HAP-1 (cell line): ENCODE measurements around the gene CIT.

ENCODE experiments used
- DNase-seq, 2 experiments: peaks; one replicate each; pipeline ENCODE4 v3.0.0-alpha.2; 2016 to 2020; ENCODE audit warnings: low spot score in 2 of 2
- H3K27me3 ChIP-seq: fragments of 250-450 bp; sonication (Bioruptor Pico); 2 replicates; pipeline ENCODE4 v1.5.1; 2020; ENCODE audit warnings: low read depth, mild to moderate bottlenecking, moderate library complexity
- H3K36me3 ChIP-seq: fragments of 250-450 bp; sonication (Bioruptor Pico); replicated peaks from 2 replicates; pipeline ENCODE4 v1.5.1; 2020; ENCODE audit warnings: mild to moderate bottlenecking
- H3K4me1 ChIP-seq: fragments of 250-450 bp; sonication (Bioruptor Pico); 2 replicates; pipeline ENCODE4 v1.5.1; 2020; ENCODE audit warnings: mild to moderate bottlenecking
- H3K4me3 ChIP-seq: fragments of 250-450 bp; sonication (Bioruptor Pico); 2 replicates; pipeline ENCODE4 v1.5.1; 2020; ENCODE audit warnings: mild to moderate bottlenecking, moderate library complexity
- H3K9me3 ChIP-seq: fragments of 250-450 bp; sonication (Bioruptor Pico); 2 replicates; pipeline ENCODE4 v1.5.1; 2020; ENCODE audit warnings: mild to moderate bottlenecking, moderate library complexity
- in situ Hi-C: fragments of 300-500 bp; cut with MboI; formaldehyde crosslinking; loops from 3 replicates; pipeline ENCODE4 v1.14.3; 2020; ENCODE audit warnings: low sequenced_read_pairs, inconsistent platforms, mixed read lengths

The CIT gene

DNA sequence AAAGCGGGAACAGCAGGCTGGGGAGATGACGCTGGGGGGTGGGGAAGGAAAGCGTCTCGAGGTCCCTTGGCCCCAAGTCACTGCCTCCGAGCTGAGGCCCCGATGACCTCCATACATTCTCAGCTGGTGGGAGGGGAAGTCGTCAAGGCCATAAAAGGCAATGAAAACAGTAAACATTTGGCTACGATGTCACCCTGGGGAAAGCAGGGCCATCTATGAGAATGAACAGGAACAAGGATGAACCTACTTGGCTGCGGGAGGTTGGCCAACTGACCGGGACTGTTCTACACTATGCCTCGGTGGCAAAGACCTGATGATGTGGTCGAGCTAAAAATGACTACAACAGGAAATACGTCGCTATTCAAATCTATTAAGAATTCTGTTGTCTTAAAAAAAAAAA lies 189.7 kb downstream of the CIT start:
- in situ Hi-C loops: no loop called here
- H3K27me3 ChIP-seq: no peaks in the 10 kb centered on the region
- peaks cover 6% of the 10 kb centered on the region for H3K4me1 ChIP-seq
- H3K9me3 ChIP-seq: no peaks in the 10 kb centered on the region
- no peak overlapping the region for H3K4me3 ChIP-seq
- H3K36me3 ChIP-seq: peaks cover 34% of the 10 kb centered on the region
- DNase-seq: no peak

DNA sequence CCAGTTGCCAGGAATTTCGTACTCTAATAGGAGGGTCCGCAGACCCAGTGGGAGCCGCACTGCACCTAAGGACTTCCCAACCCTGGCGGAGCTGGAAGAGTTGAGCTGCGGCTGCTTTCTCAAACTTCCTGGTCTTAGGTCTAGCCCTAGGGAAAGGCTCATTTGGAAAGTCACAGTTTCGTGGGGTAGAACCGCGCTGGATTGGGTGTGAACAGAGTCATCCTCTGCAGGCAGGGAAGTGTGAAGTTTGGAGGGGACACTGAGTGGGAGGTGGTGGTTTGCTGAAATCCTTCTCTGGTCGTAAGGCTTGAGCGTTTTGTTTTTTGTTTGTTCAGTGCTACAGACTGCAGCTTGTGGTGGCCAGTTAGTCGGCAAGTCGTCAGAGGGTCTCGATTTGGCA lies 190.3 kb downstream of the CIT start:
- peaks cover 9% of the 10 kb centered on the region for H3K4me1 ChIP-seq
- H3K36me3 ChIP-seq: peaks cover 29% of the 10 kb centered on the region
- in situ Hi-C loops: no loop called here

DNA sequence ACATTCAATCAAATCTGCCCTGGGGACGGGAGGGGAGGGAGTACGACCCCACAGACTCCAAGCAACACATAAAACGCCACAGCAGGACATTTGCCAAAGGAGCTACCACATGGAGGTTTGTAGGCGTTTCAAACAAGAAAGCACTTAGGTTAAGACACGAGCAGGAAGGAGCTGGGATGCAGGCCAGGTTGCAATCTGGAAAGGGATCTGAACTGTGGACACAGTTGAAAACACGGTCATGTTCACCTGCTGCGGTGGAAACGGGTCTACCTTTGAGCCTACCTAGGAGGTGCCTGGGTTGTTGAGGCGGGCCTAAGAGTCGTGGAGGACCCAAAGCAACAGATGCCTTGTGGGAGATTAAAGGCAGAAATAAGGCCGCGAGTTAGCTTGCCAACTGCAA lies 190.8 kb downstream of the CIT start:
- no peak for DNase-seq
- H3K4me3 ChIP-seq: no peak overlapping the region
- H3K27me3 ChIP-seq: no peaks in the 10 kb centered on the region
- H3K9me3 ChIP-seq: no peaks in the 10 kb centered on the region
- in situ Hi-C loops: no loop called here
- peaks cover 34% of the 10 kb centered on the region for H3K36me3 ChIP-seq
- H3K4me1 ChIP-seq: peaks cover 9% of the 10 kb centered on the region

More for the DNA sequence above, 190.3 kb downstream of the CIT start:
- no peak for DNase-seq
- Histone ChIP-seq H3K27me3 (no peaks in the 10 kb centered on the region), H3K4me3 (no peak overlapping the region), H3K9me3 (no peaks in the 10 kb centered on the region)

DNA sequence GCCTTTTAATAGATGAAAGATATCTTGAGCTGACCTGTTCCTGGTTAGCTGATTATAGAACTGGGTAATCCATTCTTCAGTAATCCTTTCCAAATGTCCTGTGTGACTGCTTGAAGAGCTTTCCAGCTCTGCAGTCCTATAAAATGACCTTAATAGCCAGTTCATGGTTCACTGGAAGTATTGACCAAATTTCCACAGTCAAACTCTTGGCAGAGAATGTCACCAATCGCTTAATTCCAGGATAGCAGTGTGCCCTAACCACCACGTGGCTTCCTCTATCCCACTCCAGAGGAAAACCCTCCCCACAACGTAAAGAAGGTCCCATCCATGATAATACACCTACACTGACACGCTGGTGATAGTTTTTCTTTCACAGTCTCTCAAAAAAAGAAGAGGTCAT lies 191.7 kb downstream of the CIT start:
- DNase-seq: no peak
- Histone ChIP-seq H3K4me1 (peaks cover 9% of the 10 kb centered on the region), H3K36me3 (peaks cover 41% of the 10 kb centered on the region), H3K27me3 (no peaks in the 10 kb centered on the region), H3K9me3 (no peaks in the 10 kb centered on the region), H3K4me3 (no peak overlapping the region)
- in situ Hi-C loops: no loop called here

DNA sequence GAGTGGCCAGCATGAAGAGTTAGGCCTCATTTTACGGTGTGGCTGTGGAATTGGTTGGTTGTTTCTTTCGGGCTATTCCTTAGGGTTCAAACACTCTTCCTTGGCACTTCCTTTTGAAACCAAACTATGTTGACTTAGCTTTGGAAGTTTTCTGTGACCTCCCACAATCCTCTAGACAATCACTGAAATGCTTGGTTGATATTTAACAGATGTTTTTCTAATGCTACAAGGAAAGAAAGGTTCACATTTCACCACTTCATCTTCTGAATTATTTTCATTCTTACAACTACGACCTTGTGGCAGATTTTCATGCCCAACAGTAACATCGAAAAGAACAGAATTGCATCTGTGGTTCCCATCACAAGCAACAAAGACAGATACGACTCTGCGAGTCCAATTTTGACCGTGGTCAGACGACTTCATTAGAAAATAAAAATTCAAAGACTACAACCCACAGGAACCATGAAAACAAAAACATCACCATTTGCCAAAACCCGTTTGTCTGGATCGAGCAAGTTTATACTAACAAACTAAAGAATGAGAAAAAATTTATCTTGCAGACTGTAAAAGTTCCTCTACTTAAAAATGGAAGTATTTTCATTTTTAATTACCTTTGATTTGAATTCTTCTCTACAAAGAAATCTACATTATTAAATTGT lies 192.3 kb downstream of the CIT start:
- DNase-seq: no peak
- Histone ChIP-seq H3K27me3 (no peaks in the 10 kb centered on the region), H3K36me3 (peaks cover 41% of the 10 kb centered on the region), H3K9me3 (no peaks in the 10 kb centered on the region), H3K4me1 (peaks cover 9% of the 10 kb centered on the region), H3K4me3 (no peak overlapping the region)
- in situ Hi-C loops: no loop called here

DNA sequence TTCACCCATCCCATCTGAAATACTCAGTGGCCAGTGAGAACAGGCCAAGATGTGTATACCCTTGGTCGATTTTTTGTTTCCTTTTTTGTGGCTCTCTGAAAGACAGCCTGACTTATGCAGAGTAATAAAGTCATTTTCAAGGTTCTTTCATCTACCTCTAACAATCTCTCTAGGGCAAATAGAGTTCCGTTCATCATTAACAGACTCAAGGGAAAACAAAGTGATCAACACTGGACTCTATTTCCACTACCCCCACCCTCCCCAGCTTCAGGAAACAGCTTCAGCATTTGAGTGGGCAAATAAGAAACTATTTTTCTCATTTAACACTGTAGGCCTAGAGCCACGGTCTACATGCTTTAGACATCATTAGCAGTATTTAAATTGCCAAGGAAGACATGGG lies 193.3 kb downstream of the CIT start:
- Histone ChIP-seq H3K9me3 (no peaks in the 10 kb centered on the region), H3K36me3 (peaks cover 47% of the 10 kb centered on the region), H3K4me3 (no peak overlapping the region), H3K27me3 (no peaks in the 10 kb centered on the region), H3K4me1 (peaks cover 9% of the 10 kb centered on the region)
- DNase-seq: no peak
- in situ Hi-C loops: no loop called here

DNA sequence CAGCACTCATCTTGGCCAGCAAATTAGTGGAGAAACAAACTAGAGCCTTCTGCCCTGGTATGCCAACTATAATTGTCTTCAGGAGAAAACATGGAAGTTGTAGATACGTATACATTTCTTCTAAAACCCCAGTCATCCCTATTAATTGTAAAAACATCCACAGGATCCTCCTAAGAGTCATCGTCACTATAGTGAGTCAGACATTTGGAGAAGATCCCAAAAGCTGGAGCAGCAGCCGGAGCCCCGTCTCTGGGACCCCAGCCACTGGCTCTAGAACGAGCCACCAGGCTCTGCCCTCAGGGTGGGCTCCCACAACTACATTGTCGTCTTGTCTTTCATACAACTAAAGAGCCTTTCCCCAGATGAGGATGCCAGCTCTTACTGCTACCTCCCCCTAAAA lies 193.7 kb downstream of the CIT start:
- H3K36me3 ChIP-seq: peaks cover 48% of the 10 kb centered on the region
- no peaks in the 10 kb centered on the region for H3K27me3 ChIP-seq
- no peaks in the 10 kb centered on the region for H3K9me3 ChIP-seq
- H3K4me3 ChIP-seq: no peak overlapping the region
- H3K4me1 ChIP-seq: peaks cover 9% of the 10 kb centered on the region
- in situ Hi-C loops: no loop called here
- no peak for DNase-seq

DNA sequence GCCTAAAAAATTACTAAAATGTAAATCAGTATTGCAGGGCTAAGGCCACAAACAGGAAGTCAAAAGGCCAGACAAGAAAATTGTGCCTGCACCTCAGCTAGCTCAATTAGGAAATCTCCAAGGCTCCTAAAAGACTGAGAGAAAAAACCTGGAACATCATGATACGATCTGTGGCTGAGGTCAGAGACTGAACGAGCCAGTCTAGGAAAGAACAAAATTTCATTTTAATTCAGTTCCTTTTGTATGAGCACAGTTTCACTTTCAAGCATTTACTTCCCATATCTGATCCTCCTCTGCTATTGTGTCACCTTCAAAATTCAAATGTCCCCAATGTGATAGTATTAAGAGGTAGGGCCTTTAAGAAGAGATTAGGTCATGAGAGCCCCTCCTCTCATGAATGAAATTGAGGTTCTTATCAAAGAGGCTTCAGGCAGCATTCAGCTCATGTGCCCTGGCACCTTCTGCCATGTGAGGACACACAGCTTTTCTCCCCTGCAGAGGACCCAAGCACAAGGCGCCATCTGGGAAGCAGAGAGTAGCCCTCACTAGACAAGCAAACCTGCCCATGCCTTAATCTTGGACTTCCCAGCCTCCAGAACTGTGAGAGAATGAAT lies 194.4 kb downstream of the CIT start:
- Histone ChIP-seq H3K36me3 (peaks cover 47% of the 10 kb centered on the region), H3K27me3 (no peaks in the 10 kb centered on the region), H3K9me3 (no peaks in the 10 kb centered on the region), H3K4me3 (no peak overlapping the region), H3K4me1 (peaks cover 9% of the 10 kb centered on the region)
- in situ Hi-C loops: no loop called here
- no peak for DNase-seq

DNA sequence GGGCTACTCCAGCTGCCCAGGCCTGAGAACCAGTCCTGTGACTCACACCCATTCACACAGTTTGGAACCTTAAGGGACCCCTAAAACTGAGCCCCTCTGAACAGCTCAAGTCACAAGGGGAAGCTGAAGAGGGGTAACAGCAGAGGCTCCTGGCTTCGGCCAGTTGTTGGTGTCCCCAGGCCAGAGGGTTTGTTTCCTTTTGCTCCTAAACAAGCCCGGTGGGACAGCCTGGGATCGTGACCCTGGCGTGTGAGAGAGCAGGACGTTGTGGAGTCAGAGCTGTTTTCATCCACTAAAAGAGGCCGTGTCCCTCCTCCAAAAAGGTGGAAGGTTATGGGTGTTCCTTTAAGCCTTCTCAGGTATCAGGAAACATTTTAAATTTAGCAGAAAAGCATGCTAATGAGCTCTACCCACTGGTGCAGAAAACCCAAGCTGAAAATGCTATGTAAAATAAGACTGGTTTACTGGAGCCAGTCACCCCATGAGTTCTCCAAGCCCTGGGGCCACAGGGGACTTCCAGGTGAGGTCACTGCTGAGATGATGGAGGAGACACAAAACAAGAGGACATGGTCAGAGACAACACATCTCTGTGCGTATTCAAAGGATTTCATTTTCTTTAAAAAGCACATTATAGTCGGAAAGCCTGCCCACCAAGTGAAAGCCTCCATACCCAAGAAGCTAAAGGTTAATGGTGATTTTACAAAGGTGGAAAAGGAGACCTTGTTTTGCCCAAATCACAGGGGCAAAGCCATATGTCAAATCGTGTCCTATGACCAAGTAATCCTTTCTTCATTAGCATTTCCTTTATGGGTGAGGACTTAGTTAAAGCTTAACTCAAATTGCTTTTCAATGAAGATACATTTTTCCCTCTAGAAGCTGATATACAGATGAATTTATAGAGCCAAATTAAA lies 195.1 kb downstream of the CIT start:
- peaks cover 51% of the 10 kb centered on the region for H3K36me3 ChIP-seq
- H3K27me3 ChIP-seq: no peaks in the 10 kb centered on the region
- DNase-seq: peak in 1 of 2 experiments; percentile 39
- H3K9me3 ChIP-seq: no peaks in the 10 kb centered on the region
- no peak overlapping the region for H3K4me3 ChIP-seq
- peaks cover 9% of the 10 kb centered on the region for H3K4me1 ChIP-seq
- in situ Hi-C loops: no loop called here

DNA sequence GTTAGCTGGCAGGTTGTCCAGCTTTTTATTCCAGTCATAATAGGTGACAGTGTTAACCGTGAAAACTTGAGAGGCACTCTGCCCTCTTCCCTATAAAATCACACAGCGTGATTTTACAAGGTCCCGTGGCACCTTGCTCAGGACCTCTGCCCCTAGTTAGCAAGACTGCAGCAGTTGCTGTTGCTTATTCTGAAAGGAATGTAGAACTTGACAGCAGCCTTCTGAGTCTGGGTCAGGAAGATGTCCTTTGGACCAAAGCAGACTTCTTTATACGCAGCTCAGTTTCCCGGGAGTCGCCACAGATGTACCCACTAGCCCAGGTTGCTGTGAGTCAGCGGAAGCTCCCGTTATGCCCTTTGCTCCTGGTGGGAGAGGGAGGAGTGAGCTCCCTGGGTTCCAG lies 196.0 kb downstream of the CIT start:
- no peak overlapping the region for H3K4me3 ChIP-seq

DNA sequence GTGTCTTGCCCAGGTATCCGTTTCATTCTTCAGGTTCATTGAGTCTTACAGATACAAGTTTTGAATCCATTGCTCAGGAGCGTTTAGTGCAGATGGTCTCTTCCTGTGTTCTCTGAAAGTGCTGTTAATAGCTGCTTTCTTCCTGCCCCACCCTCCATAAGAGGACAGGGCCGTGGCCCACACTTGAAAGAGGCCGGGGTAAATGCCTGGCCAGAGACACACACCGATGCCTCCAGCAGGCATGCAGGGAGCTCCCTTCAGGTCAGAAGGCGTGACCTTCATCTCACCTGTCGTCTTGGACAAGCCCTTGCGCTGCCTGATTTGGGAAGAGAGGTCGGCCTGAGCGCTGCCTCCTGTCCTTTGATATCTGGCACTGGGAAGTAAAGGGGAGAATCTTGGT lies 197.6 kb downstream of the CIT start:
- in situ Hi-C loops: no loop called here
- Histone ChIP-seq H3K27me3 (no peaks in the 10 kb centered on the region), H3K4me1 (peaks cover 9% of the 10 kb centered on the region), H3K36me3 (peaks cover 66% of the 10 kb centered on the region), H3K4me3 (no peak overlapping the region), H3K9me3 (no peaks in the 10 kb centered on the region)
- no peak for DNase-seq

More for the DNA sequence above, 196.0 kb downstream of the CIT start:
- Histone ChIP-seq H3K9me3 (no peaks in the 10 kb centered on the region), H3K36me3 (peaks cover 55% of the 10 kb centered on the region), H3K4me1 (peaks cover 9% of the 10 kb centered on the region), H3K27me3 (no peaks in the 10 kb centered on the region)
- in situ Hi-C loops: no loop called here
- DNase-seq: no peak

DNA sequence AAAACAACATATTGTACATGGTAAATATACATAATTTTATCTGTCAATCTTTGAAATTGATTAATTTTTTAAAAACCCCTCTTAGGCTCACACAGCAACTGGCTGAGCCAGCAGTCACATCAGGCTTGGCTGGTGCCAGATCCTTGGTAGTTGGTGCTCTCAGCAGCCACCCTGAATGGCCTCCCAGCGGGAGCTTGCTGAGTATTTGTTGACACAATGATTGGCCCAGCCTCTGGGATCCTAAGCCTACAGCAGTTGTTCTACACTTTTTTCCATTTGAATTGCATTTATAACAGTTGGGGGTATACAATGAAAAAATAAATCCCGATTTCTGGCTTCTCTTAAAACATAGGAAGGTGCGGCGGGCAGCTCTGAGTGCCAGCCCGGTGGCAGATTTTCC lies 198.0 kb downstream of the CIT start:
- Histone ChIP-seq H3K4me3 (no peak overlapping the region), H3K4me1 (peaks cover 9% of the 10 kb centered on the region), H3K36me3 (peaks cover 70% of the 10 kb centered on the region), H3K27me3 (no peaks in the 10 kb centered on the region), H3K9me3 (no peaks in the 10 kb centered on the region)
- in situ Hi-C loops: no loop called here
- no peak for DNase-seq

DNA sequence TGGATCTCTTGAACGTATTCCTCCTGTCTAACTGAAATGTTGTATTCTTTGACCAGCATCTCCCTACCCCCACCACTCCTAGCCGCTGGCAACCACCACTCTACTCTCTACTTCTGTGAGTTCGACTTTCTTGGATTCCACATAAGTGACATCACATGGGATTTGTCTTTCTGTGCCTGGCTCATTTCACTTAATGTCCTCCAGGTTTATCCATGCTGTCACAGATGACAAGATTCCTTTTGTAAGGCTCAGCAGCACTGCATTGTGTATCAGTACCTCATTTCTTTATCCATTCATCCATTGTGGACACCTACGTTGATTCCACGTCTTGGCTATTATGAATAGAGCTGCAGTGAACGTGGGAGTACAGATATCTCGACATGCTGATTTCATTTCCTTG lies 198.7 kb downstream of the CIT start:
- Histone ChIP-seq H3K36me3 (peaks cover 77% of the 10 kb centered on the region), H3K4me1 (peaks cover 9% of the 10 kb centered on the region), H3K27me3 (no peaks in the 10 kb centered on the region), H3K4me3 (no peak overlapping the region), H3K9me3 (no peaks in the 10 kb centered on the region)
- no peak for DNase-seq
- in situ Hi-C loops: no loop called here

DNA sequence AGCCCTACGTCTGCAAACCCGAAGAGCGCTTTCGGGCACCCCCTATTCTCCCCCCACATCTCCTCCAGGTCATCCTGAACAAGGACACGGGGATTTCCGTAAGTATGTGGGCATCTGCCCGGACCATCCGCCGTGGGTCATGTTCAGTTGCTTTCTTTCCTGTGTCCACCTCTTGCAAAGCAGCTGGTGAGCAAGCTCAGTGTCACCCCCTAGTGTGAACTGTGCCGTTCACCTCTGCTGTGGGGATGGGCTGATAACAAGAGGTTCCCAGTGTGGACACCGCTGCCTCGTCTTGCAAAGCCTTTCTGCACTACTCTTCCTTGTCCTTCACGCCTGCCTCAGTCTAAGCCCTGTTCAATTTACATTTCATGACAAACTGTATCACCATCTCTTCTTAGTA lies 200.5 kb downstream of the CIT start:
- Histone ChIP-seq H3K27me3 (no peaks in the 10 kb centered on the region), H3K4me3 (no peak overlapping the region), H3K36me3 (peaks cover 88% of the 10 kb centered on the region), H3K4me1 (no peaks in the 10 kb centered on the region), H3K9me3 (no peaks in the 10 kb centered on the region)
- in situ Hi-C loops: no loop called here
- no peak for DNase-seq
